Middle frontal gyrus (tissue), 1 donor: ENCODE measurements around the gene ITCH.

Experiments
- DNase-seq: peaks from one replicate; pipeline ENCODE4 v3.0.0-alpha.2; 2015; ENCODE audit warnings: low spot score; ENCODE audit errors: extremely low spot score

The ITCH gene

GRCh38 chr20:34529742-34530141 lies 166.7 kb downstream of the ITCH start:
- DNase-seq = no peak

DNA sequence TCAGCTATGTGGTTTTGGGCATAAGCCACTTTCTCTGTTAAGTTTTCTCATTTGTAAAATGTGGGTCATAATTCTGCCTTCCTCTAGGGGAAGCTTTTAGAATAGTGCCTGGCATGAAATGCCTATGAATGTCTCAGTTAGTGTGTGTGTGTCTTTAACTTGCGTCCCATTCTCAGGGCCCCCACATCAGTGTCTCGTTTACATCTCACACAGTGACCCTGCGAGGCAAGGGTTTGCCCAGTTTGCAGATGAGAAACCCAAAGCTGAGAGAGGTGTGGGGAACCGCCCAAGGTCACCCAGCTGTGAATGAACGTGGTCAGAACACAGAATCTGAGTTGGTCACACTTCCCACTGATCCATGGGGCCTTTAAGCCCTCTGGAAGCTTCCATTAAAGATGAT lies 167.3 kb downstream of the ITCH start:
- DNase-seq = no peak

DNA sequence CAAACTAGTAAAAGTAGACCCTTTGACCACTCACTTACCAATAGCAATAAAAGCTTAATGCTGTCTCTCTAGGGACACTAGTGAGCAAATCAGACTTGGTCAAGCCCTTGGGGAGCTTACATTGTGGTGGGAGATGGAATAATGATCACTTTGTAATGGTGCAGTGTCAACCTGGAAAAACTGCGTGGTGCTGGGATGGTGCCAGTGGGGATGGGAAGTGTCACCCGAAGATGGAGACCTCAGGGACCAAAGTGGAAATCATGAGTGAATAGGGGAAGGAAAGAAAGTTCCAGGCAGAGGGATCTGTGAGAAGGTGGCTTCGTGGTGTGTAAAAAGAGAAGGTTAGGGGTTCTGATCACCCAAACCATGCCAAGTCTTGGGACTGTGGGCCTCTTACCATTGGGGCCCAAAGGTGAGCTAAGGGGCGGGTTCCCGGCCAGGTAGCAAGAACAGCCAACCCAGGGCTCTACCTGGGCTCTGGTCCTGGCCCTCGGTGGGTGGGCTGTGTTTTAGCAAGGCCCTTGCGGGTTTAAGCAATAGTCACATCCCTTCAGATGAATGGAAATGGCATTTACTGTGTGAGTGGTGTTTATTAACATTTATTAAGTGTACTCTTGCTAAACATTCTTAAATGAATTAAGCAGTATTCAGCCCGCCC lies 168.7 kb downstream of the ITCH start:
- DNase-seq = no peak

DNA sequence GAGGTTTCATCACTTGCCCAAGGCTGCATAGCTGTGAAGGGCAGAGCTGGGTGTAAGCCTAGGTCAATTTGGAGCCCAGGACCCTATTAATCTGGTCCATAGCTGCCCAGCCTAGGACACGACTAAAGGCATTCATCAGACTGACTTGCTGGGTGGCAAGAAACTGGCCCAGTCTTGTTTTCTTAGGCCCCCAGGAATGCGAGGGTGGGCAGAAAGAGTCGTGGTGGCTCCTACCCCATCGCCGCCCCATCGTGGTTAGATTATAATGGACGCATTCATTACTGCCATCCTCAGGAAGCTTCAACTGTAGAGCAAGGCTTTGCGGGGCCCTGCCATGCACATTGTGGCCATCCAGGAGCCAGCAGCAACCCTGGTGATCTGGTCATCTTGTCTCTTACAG lies 169.2 kb downstream of the ITCH start:
- no peak for DNase-seq

DNA sequence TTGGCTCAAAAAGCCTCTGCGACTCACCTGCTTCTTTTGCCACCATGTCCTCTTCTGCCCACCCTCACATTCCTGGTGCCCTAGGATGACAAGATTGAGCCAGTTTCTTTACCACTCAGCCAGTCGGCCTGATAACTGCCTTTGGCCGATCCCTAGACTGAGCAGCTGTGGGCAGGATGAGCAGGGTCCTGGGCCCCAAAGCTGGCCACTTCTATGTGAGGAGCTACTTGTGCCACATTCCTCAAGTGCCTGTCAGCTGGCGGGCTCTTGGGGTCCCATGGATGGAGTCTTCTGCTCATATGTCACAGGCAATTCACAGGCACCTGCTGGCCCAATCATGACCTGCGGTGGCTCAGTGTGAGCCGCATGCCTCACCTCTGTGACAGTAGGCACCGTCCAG lies 169.7 kb downstream of the ITCH start:
- no peak for DNase-seq

DNA sequence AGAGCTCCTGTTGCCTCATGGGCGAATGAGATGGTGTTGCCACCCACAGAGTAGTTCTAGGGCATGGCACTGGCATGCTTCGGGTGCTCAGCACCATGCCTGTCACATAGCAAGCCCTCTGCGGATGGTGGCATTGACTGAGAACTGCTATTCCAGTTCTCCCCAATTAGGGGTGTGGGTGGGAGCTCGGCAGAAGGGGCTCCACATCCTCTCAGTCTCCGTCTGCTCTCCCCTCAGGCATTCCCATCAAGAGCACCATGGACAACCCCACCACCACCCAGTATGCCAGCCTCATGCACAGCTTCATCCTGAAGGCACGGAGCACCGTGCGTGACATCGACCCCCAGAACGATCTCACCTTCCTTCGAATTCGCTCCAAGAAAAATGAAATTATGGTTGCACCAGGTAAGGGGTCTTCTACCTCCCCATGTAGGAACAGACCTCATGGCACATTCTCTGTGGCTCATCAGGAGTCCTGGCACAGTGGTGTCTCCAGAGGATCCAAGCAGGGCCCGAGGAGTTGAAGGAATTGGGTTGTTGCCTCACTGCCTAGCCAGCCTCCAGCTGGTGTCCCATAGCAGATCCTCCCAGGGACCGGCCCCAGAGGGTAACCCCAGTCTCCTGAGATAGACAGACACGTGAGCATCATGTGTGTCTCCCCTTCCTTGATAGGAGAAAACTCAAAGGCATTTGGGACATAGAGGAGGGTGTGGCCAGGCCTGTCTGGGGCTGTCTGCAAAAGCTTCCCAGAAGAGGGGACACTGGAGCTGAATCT lies 171.5 kb downstream of the ITCH start:
- no peak for DNase-seq

DNA sequence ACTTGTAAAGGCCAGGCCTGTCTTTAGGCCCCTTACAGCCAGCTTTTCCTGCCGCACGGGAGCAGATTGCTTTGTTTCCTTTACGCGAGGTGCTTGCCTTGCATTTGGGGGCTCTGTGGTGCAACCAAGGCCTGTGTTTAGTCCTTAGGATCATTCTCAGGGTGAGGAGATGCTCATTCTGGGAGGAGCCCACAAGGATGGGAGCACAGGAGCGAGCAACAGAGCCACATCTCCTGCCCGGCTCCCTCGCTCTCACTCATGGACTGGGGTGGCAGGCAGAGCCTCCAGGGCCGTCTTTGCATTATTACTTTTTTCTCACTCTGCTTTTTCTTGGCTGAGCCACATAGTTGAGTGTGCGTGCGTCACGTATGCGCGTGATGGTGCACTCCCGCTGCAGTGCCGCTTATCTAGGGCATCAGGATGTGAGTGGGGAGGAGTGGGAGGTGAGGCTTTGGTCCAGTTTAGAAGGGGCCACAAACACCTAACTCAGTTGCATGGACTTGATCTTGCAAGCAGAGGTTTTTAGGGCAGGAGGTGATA lies 172.3 kb downstream of the ITCH start:
- DNase-seq = no peak

GRCh38 chr20:34535857-34536256 lies 172.8 kb downstream of the ITCH start:
- DNase-seq = no peak

DNA sequence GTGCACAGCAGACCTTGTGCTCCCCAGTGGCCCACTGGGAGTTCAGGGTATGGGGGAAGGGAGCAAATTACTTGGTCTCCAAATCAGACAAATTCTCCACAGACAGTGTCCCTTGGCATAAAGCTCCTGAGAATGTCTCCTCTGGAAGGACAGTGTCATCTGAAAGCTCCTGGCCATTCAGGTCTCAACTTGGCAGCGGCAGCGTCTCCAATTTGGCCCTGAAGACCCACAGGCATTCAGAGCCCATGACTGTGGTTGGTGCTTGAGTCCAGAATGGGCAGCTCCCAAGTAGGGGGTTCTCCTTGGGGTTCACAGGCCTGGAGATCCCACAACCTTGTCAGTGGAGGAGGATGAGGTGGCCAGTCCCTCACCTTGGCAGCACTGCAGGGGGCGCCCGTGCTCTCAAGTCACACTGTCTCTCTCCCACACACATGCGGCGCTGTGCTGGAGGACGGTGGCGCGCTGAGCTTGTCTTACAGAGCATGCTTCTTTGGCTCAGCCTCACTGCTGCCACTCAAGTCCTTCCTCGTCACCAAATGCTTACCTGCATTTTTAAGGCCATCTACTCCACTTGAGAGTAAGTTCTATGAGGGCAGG lies 173.8 kb downstream of the ITCH start:
- DNase-seq = no peak

DNA sequence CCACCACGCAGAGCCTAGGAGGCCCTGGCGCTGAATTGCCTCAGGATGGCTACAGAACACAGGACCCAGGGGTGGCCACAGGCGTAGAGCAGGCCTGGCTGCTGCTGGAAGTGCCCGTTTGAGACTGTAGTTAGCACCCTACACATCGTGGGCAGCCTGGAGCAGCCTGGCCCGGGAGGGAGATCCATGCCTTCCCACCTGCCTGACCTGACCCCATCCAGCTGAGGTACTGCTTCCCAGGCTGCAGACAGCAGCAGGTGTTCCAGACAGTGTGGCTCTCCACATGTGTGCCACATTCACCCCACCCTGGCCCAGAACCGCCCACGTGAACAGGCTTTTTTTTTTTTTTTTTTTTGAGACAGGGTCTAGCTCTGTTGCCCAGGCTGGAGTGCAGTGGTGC lies 174.6 kb downstream of the ITCH start:
- DNase-seq = no peak

DNA sequence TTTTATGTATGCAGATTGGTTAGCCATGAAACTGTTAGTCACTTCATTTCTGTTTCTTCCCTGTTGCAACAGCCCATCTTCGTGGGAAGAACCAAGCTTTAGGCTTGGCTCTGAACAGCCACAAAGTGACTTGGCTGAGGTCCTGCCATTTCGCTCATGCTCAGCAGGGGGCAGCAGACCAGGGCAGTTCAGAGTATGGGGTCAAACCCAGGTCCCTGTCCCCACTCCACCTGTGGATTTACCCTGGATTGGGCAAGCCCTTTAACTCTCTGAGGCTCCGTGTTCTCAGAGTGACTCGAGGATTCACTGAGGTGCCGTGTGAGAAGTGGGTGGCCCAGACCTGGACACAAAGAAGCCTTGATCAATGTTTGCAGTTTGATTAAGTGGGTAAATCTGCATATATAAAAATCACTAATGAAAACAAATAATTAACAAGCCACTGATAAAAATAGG lies 175.6 kb downstream of the ITCH start:
- no peak for DNase-seq

- DNase-seq = no peak
Observed at GRCh38 chr20:34539756-34540155, 176.7 kb downstream of the ITCH start.

DNA sequence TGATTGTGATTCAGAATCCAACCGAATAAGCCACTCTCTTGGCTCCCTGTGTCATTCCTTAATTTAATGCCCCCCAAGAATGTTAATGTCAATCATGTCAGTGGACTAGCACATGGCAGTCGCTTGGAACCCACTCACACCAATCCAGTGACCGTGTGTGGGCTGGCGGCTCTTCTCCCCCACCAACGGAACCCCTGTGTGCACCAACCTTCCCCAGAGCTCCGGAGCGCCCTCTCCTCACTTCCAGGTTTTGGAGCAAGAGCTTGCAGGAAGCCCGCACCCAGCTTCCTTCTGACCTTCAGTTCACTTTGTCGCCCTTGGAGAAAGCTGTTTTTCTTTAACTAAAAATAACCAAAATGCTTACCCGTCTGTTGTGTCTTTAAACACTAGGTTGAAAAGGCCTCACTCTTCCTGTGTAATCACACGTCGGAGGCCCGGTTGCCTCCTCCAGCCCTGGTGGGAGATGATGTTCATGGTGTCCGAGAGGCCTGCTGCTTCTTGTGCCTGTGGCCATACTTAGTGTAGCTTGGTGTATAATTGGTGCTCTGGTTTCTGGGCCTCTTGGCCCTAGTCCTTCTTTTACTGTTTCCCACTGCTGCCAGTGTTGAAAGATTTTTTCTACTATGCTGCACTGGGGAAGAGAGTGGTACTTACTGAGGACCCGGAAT lies 177.7 kb downstream of the ITCH start:
- DNase-seq = no peak

- no peak for DNase-seq
Observed at GRCh38 chr20:34541264-34541901, 178.3 kb downstream of the ITCH start.

DNA sequence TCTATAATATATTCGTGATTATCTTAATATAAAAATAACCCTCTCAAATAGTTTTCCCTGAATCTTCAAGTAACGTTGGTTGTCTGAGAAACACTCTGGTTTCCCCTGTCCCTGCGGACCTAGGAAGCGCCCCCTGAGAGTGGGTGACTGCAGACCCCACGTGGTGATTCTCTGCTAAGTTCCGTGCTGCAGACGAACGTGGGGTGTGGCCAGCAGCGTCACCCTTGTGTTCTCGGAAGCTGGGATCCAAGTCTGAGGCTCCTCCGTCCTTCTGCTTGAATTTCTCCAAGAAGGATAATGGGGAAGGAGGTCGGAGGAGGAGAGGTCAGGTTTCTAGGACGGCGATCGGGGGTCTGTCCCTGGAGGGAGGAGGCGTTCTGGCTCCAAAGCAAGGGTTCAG lies 178.8 kb downstream of the ITCH start:
- no peak for DNase-seq

DNA sequence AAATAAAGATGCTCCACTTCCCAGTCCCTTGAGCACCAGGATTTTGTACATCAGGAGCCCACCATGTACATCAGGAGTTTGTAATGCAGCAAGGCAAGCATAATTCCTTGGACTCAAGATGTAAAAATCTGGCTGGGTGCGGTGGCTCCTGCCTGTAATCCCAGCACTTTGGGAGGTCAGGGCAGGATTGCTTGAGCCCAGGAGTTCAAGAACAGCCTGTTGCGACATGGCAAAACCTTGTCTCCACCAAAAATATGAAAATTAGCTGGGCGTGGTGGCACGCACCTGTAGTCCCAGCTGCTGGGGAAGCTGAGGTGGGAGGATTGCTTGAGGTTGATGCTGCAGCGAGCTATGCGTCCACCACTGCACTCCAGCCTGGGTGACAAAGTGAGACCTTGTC lies 179.4 kb downstream of the ITCH start:
- no peak for DNase-seq

GRCh38 chr20:34543463-34544056 lies 180.5 kb downstream of the ITCH start:
- DNase-seq = no peak

GRCh38 chr20:34544109-34544796 lies 181.2 kb downstream of the ITCH start:
- DNase-seq = no peak

- DNase-seq = no peak
Observed at GRCh38 chr20:34546751-34547181, 183.7 kb downstream of the ITCH start.
